Liver (tissue), 3 donors: ENCODE measurements around the gene FUBP1.

ENCODE experiments used
- FOXA2 ChIP-seq: IDR thresholded peaks from 2 replicates; pipeline ENCODE4 v1.6.1; 2016; ENCODE audit warnings: antibody characterized with exemption
- GABPA ChIP-seq, 2 donors: IDR thresholded peaks in 1 of 2; conservative IDR thresholded peaks in 1 of 2; 2 replicates each; pipeline ENCODE4 v1.6.1; 2016; ENCODE audit warnings: antibody characterized with exemption in 2 of 2, mild to moderate bottlenecking in 1 of 2, moderate library complexity in 1 of 2
- JUND ChIP-seq, 2 donors: IDR thresholded peaks; 2 replicates each; pipeline ENCODE4 v1.6.1; 2016; ENCODE audit warnings: antibody characterized with exemption in 2 of 2
- RXRA ChIP-seq, 2 donors: IDR thresholded peaks; 2 replicates each; pipeline ENCODE4 v1.6.1; 2017 to 2018; ENCODE audit warnings: antibody characterized with exemption in 2 of 2, mild to moderate bottlenecking in 1 of 2
- SP1 ChIP-seq: IDR thresholded peaks from 2 replicates; pipeline ENCODE4 v1.6.1; 2018; ENCODE audit warnings: antibody characterized with exemption, mild to moderate bottlenecking
- TAF1 ChIP-seq: conservative IDR thresholded peaks from 2 replicates; pipeline ENCODE4 v1.6.1; 2016; ENCODE audit warnings: antibody characterized with exemption, mild to moderate bottlenecking
- YY1 ChIP-seq: IDR thresholded peaks from 2 replicates; pipeline ENCODE4 v1.6.1; 2016; ENCODE audit warnings: antibody characterized with exemption, mild to moderate bottlenecking
- TF ChIP-seq, protein P1 (sequence below): fragments of 150-350 bp; IDR thresholded peaks from 2 replicates; pipeline ENCODE4 v1.5.1; 2017; ENCODE audit warnings: improper control_type of control experiment, low read depth, low read length; ENCODE audit not compliant: missing input control
- TF ChIP-seq, protein P2 (sequence below): IDR thresholded peaks from 2 replicates; pipeline ENCODE4 v1.6.1; 2016; ENCODE audit warnings: antibody characterized with exemption
- TF ChIP-seq, protein P3 (sequence below): IDR thresholded peaks from 2 replicates; pipeline ENCODE4 v1.6.1; 2016; ENCODE audit warnings: antibody characterized with exemption, mild to moderate bottlenecking
- TF ChIP-seq, protein P4 (sequence below): IDR thresholded peaks from 2 replicates; pipeline ENCODE4 v1.6.1; 2016; ENCODE audit warnings: antibody characterized with exemption
- donor health status: healthy.
- donor health status: healthy.

DNA sequence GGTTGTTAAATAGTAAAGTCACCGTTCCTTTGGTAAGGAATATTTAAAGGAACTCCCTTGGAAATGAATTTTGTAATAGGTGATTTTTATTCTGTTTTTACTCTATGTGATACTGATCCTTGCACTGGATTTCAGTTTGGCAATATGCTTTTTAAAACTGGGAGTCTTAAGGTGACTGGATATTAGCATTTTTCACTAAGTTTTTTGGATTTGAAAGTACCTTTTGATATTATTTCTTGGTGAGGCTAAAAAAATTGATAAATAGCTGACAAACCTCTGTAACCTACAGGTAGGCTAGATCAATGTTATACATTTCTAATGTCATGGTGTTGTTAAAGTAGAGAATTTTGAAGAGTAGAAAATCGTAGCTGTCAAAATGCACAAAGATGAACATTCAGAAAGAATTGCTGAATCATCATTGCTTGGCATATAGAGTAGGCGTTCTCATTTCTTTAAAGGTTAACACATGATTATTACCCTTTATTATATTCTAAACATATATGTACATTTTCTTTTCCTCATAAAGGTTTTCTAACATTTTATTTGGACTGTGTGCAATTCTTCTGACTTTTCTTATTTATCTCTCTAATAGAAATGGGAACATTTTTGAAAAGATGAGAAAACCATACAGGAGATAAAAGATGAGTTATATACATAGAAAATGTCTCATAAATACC lies 24.3 kb upstream of the FUBP1 start:
- TF ChIP-seq YY1 (no peak), GABPA (IDR thresholded peaks at IDR 0.05 in 1 of 2, conservative IDR thresholded peaks at IDR 0.05 in 1 of 2) (no peak), RXRA (IDR thresholded peaks at IDR 0.05) (no peak), FOXA2 (no peak), TAF1 (no peak), JUND (IDR thresholded peaks at IDR 0.05) (no peak), SP1 (no peak)
- TF ChIP-seq, protein P1, sequence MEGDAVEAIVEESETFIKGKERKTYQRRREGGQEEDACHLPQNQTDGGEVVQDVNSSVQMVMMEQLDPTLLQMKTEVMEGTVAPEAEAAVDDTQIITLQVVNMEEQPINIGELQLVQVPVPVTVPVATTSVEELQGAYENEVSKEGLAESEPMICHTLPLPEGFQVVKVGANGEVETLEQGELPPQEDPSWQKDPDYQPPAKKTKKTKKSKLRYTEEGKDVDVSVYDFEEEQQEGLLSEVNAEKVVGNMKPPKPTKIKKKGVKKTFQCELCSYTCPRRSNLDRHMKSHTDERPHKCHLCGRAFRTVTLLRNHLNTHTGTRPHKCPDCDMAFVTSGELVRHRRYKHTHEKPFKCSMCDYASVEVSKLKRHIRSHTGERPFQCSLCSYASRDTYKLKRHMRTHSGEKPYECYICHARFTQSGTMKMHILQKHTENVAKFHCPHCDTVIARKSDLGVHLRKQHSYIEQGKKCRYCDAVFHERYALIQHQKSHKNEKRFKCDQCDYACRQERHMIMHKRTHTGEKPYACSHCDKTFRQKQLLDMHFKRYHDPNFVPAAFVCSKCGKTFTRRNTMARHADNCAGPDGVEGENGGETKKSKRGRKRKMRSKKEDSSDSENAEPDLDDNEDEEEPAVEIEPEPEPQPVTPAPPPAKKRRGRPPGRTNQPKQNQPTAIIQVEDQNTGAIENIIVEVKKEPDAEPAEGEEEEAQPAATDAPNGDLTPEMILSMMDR = no peak
- TF ChIP-seq, protein P2, sequence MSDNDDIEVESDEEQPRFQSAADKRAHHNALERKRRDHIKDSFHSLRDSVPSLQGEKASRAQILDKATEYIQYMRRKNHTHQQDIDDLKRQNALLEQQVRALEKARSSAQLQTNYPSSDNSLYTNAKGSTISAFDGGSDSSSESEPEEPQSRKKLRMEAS = no peak
- TF ChIP-seq, protein P3, sequence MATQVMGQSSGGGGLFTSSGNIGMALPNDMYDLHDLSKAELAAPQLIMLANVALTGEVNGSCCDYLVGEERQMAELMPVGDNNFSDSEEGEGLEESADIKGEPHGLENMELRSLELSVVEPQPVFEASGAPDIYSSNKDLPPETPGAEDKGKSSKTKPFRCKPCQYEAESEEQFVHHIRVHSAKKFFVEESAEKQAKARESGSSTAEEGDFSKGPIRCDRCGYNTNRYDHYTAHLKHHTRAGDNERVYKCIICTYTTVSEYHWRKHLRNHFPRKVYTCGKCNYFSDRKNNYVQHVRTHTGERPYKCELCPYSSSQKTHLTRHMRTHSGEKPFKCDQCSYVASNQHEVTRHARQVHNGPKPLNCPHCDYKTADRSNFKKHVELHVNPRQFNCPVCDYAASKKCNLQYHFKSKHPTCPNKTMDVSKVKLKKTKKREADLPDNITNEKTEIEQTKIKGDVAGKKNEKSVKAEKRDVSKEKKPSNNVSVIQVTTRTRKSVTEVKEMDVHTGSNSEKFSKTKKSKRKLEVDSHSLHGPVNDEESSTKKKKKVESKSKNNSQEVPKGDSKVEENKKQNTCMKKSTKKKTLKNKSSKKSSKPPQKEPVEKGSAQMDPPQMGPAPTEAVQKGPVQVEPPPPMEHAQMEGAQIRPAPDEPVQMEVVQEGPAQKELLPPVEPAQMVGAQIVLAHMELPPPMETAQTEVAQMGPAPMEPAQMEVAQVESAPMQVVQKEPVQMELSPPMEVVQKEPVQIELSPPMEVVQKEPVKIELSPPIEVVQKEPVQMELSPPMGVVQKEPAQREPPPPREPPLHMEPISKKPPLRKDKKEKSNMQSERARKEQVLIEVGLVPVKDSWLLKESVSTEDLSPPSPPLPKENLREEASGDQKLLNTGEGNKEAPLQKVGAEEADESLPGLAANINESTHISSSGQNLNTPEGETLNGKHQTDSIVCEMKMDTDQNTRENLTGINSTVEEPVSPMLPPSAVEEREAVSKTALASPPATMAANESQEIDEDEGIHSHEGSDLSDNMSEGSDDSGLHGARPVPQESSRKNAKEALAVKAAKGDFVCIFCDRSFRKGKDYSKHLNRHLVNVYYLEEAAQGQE = no peak
- TF ChIP-seq, protein P4, sequence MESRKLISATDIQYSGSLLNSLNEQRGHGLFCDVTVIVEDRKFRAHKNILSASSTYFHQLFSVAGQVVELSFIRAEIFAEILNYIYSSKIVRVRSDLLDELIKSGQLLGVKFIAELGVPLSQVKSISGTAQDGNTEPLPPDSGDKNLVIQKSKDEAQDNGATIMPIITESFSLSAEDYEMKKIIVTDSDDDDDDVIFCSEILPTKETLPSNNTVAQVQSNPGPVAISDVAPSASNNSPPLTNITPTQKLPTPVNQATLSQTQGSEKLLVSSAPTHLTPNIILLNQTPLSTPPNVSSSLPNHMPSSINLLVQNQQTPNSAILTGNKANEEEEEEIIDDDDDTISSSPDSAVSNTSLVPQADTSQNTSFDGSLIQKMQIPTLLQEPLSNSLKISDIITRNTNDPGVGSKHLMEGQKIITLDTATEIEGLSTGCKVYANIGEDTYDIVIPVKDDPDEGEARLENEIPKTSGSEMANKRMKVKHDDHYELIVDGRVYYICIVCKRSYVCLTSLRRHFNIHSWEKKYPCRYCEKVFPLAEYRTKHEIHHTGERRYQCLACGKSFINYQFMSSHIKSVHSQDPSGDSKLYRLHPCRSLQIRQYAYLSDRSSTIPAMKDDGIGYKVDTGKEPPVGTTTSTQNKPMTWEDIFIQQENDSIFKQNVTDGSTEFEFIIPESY = no peak
